ENCODE results near the gene DDI2. TPM values are rescaled to one million over a fixed set of nuclear protein-coding genes. Genes with fewer than 3 reads are reported as not detected.

Gene DDI2
- total and polyA plus RNA-seq, 11 donors = 6.2 to 33.5 (median 21.8) TPM

DNA sequence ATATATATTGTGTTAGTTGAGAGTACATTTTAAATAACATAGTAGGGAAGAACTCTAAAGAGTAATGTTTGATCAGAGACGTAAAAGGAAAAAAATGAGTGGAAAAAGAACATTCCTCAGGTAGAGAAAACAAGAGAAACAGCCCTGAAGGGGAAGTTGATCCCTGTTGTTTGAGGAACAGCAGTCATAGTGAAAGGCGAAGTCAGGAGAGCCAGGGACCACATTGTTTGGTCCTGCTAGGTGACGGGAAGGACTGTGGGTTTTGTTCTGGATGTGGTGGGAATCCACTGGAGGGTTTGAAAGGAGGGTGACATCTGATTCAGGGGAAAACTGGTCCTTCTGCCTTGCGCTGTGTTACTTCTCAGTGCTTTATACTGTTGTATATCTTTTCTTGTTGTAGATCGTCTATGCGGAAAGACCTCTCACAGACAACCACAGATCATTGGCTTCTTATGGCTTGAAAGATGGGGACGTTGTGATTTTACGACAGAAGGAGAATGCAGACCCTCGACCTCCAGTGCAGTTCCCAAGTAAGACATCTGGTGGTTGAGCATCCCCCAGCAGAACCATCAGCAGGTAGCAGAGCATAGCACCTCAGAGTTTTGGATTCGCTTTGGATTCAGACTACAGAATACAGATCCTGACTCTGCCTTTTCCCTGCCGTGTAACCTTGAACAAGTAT, 9.2 kb downstream of the DDI2 start:
- ATAC-seq (peak in 1 of 4 donors; percentile 23), DNase-seq (no peak)
- no peaks in the 10 kb centered on the region for H3K27me3 ChIP-seq
- no peak overlapping the region for H3K4me3 ChIP-seq
- intact Hi-C loops (cut with DNase I) = no loop called here
- peak overlapping the region in 1 of 12 donors; percentile 10 for H3K27ac ChIP-seq
- WGBS, 4 donors = 87 to 90% (median 90%) methylated on average over 11 of the region's 11 CpGs
- peaks cover 0 to 48% (median 28%) of the 10 kb centered on the region in 9 donors for H3K36me3 ChIP-seq
- no peak for TF ChIP-seq POLR2A (IDR thresholded peaks at IDR 0.05)
- TF ChIP-seq, protein P1, sequence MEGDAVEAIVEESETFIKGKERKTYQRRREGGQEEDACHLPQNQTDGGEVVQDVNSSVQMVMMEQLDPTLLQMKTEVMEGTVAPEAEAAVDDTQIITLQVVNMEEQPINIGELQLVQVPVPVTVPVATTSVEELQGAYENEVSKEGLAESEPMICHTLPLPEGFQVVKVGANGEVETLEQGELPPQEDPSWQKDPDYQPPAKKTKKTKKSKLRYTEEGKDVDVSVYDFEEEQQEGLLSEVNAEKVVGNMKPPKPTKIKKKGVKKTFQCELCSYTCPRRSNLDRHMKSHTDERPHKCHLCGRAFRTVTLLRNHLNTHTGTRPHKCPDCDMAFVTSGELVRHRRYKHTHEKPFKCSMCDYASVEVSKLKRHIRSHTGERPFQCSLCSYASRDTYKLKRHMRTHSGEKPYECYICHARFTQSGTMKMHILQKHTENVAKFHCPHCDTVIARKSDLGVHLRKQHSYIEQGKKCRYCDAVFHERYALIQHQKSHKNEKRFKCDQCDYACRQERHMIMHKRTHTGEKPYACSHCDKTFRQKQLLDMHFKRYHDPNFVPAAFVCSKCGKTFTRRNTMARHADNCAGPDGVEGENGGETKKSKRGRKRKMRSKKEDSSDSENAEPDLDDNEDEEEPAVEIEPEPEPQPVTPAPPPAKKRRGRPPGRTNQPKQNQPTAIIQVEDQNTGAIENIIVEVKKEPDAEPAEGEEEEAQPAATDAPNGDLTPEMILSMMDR (IDR thresholded peaks at IDR 0.05) = no peak
- peaks cover under 1 to 64% (median 36%) of the 10 kb centered on the region in 12 donors for H3K4me1 ChIP-seq
- H3K9me3 ChIP-seq = no peaks in the 10 kb centered on the region

DNA sequence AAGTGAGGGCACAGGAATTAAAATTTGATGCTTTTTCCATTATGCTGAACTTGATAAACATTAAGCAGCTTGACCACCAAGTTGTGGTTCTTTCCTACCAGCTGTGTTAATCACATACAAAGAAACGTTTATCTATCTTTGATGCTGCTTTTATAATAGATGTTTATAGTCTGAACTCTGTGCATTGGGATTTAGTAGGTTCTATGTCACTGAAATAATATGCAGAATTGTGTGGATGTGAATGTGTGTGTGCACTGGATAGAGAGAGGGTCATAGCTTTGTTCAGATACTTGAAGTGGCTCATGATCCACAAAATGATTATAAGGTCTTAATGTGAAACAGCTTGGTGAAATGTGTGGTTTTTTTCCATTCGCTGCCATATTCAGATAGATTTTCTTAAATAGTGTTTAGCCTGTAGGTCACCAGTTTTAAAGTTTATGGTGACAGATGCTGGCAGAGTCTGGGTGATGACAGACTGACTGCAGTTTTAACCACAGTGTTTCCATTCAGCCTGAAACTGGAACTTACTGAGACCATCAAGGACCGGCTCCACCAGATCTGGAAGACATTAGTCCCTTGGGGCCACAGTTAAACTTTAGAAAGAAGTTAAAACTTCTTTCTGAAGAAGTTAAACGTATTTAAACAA, 10.2 kb downstream of the DDI2 start:
- Histone ChIP-seq H3K4me1 (peaks cover 0 to 56% (median 27%) of the 10 kb centered on the region in 12 donors), H3K4me3 (no peak overlapping the region), H3K9me3 (no peaks in the 10 kb centered on the region), H3K27me3 (no peaks in the 10 kb centered on the region), H3K27ac (peak overlapping the region in 5 of 12 donors; percentile 12 to 38 (median 20)), H3K36me3 (peaks cover 0 to 59% (median 38%) of the 10 kb centered on the region in 9 donors)
- intact Hi-C loops (cut with DNase I) = no loop called here
- DNase-seq = no peak
- 34 to 40% (median 36%) methylated on average over 4 of the region's 4 CpGs for WGBS, 4 donors
- peak in 3 of 4 donors; percentile 66 to 71 (median 66) for ATAC-seq
- TF ChIP-seq POLR2A (IDR thresholded peaks at IDR 0.05) = no peak
- TF ChIP-seq, protein P1 (IDR thresholded peaks at IDR 0.05) = no peak

DNA sequence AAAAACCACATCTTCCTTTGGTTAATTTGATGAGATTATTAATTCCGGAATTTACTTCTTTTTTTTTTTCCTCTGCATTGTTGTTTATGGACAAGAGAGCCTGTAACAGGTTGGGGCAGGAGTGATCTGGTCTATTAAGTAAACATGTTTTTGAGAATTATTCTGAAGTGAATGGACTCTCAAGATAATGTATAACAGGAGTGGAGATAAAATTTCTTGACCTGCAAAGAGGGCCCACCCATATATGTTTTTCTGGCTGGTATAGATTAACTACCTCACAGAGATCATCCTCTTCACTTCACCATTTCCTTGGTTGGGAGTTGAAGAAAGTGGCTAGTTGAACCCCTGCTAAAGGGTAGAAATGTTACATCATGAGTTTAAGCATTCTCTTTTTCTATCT, 10.7 kb downstream of the DDI2 start:
- Histone ChIP-seq H3K27me3 (no peaks in the 10 kb centered on the region), H3K4me3 (no peak overlapping the region), H3K9me3 (no peaks in the 10 kb centered on the region), H3K4me1 (peaks cover 0 to 50% (median 23%) of the 10 kb centered on the region in 12 donors), H3K27ac (peak overlapping the region in 5 of 12 donors; percentile 12 to 38 (median 20)), H3K36me3 (peaks cover 0 to 64% (median 44%) of the 10 kb centered on the region in 9 donors)
- 53 to 70% (median 65%) methylated on average over 1 of the region's 1 CpG for WGBS, 4 donors
- intact Hi-C loops (cut with DNase I) = no loop called here
- DNase-seq = no peak
- no peak for ATAC-seq
- TF ChIP-seq, protein P1 (IDR thresholded peaks at IDR 0.05) = no peak
- TF ChIP-seq POLR2A (IDR thresholded peaks at IDR 0.05) = no peak

DNA sequence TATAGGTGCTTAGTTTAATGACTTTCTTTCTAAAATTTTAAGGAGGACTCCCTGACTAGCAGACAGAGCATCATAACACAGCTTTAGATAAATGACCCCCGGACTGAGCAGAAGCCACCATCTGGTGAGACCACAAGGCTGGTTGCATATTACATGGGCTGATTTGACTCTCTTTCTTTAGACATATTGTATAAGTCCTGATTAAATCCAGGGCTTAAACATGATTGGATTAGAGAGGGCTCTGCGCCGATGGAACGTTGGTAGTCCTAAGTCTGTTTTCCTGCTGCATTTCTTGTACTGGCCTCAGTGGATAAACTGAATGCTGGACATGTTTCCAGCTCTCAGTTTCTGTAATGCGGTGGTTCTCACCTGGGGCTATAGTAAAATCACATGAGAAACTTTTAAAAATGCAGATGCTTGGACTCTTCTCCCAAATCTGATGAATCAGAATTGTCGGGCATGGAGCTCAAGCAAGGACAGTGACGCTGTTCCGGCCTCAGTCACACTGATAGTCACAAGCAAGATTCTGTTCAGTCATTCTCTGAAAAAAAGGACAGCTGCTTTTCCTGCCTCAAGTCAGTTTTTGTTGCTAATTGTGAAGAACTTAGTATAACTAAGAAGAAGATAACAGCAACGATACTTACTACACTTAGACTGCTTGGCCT, 16.6 kb downstream of the DDI2 start:
- Histone ChIP-seq H3K36me3 (peaks cover 0 to 100% (median 93%) of the 10 kb centered on the region in 9 donors), H3K4me1 (peaks cover 0 to 6% (median 0%) of the 10 kb centered on the region in 12 donors), H3K4me3 (no peak overlapping the region), H3K27ac (no peak overlapping the region), H3K9me3 (no peaks in the 10 kb centered on the region), H3K27me3 (no peaks in the 10 kb centered on the region)
- DNase-seq (no peak), ATAC-seq (no peak)
- 92 to 93% (median 93%) methylated on average over 9 of the region's 9 CpGs for WGBS, 4 donors
- TF ChIP-seq POLR2A (IDR thresholded peaks at IDR 0.05) = no peak
- intact Hi-C loops (cut with DNase I) = no loop called here

Measured in heart left ventricle (tissue), 16 donors.